ENCODE data around the gene PRXL2C.
"Not testable (repeated sequence)": the region's sequence is repeated elsewhere in the genome, so short reads cannot be mapped to it uniquely, and the experiment has no call there.

The PRXL2C gene

GRCh38 chr9:96655198-96655851 lies at the start of gene PRXL2C:
Gene PRXL2C (minus strand): TSS chr9:96655317. CDS start chr9:96655281, 36 bp downstream.
- peak; percentile 40 for DNase-seq (ENCODE audit: low spot score)

- DNase-seq (ENCODE audit: low spot score), result not testable (repeated sequence)
These were observed 45.7 kb upstream of the PRXL2C start for GRCh38 chr9:96700721-96701375.

- no peak for DNase-seq (ENCODE audit: low spot score)
These were observed 36.2 kb upstream of the PRXL2C start for GRCh38 chr9:96691326-96691725.

- DNase-seq (ENCODE audit: low spot score), result no peak
These were observed 33.8 kb upstream of the PRXL2C start for GRCh38 chr9:96688745-96689464.

- DNase-seq (ENCODE audit: low spot score), result no peak
These were observed 33.1 kb upstream of the PRXL2C start for GRCh38 chr9:96688187-96688586.

- DNase-seq (ENCODE audit: low spot score), result peak; percentile 68
These were observed 31.7 kb upstream of the PRXL2C start for GRCh38 chr9:96686638-96687335.

GRCh38 chr9:96680812-96681499 lies 25.8 kb upstream of the PRXL2C start:
- DNase-seq (ENCODE audit: low spot score), result peak; percentile 55

GRCh38 chr9:96674906-96675538 lies 19.9 kb upstream of the PRXL2C start:
- no peak for DNase-seq (ENCODE audit: low spot score)

- DNase-seq (ENCODE audit: low spot score), result not testable (repeated sequence)
These were observed 18.7 kb upstream of the PRXL2C start for GRCh38 chr9:96673786-96674185.

- no peak for DNase-seq (ENCODE audit: low spot score)
These were observed 13.9 kb upstream of the PRXL2C start for GRCh38 chr9:96668868-96669534.

- no peak for DNase-seq (ENCODE audit: low spot score)
These were observed 12.2 kb upstream of the PRXL2C start for GRCh38 chr9:96667363-96667728.

GRCh38 chr9:96666653-96667362 lies 11.7 kb upstream of the PRXL2C start:
- DNase-seq (ENCODE audit: low spot score), result peak; percentile 80

GRCh38 chr9:96665789-96666188 lies 10.7 kb upstream of the PRXL2C start:
- DNase-seq (ENCODE audit: low spot score), result no peak

- no peak for DNase-seq (ENCODE audit: low spot score)
These were observed 8.5 kb upstream of the PRXL2C start for GRCh38 chr9:96663506-96664120.

- no peak for DNase-seq (ENCODE audit: low spot score)
These were observed 6.6 kb upstream of the PRXL2C start for GRCh38 chr9:96661711-96662110.

GRCh38 chr9:96660692-96661248 lies 5.7 kb upstream of the PRXL2C start:
- no peak for DNase-seq (ENCODE audit: low spot score)

GRCh38 chr9:96654450-96655197 lies 493 bp downstream of the PRXL2C start:
- DNase-seq (ENCODE audit: low spot score), result peak; percentile 78

GRCh38 chr9:96651626-96652025 lies 3.5 kb downstream of the PRXL2C start:
- DNase-seq (ENCODE audit: low spot score), result peak; percentile 32
